Uterus (tissue), 4 donors: Measurements from ENCODE around the gene ERAP2. TPM values are rescaled to one million over a fixed set of nuclear protein-coding genes. Genes with fewer than 3 reads are reported as not detected.

ENCODE experiments used
- DNase-seq, 2 donors: peaks; one replicate each; pipeline ENCODE4 v3.0.0-alpha.2; 2019 to 2020
- H3K27ac ChIP-seq, 2 donors: fragments of 200-600 bp; sonication (generic); 1 replicate in 1 of 2; 2 replicates in 1 of 2; pipeline ENCODE4 v1.5.1; 2016 to 2018
- H3K27me3 ChIP-seq, 2 donors: fragments of 200-600 bp; sonication (generic); one replicate each; pipeline ENCODE4 v1.5.1; 2018 to 2019; ENCODE audit warnings: control low read depth in 1 of 2
- H3K36me3 ChIP-seq, 2 donors: fragments of 200-600 bp; sonication (generic); one replicate each; pipeline ENCODE4 v1.5.1; 2019; ENCODE audit warnings: control low read depth in 1 of 2
- H3K4me1 ChIP-seq, 2 donors: fragments of 200-600 bp; sonication (generic); one replicate each; pipeline ENCODE4 v1.5.1; 2018 to 2019; ENCODE audit warnings: control low read depth in 1 of 2
- H3K4me3 ChIP-seq, 2 donors: fragments of 200-600 bp; sonication (generic); 1 replicate in 1 of 2; 2 replicates in 1 of 2; pipeline ENCODE4 v1.5.1; 2018 to 2019; ENCODE audit warnings: mild to moderate bottlenecking in 1 of 2
- H3K9me3 ChIP-seq, 2 donors: fragments of 200-600 bp; sonication (generic); one replicate each; pipeline ENCODE4 v1.5.1; 2019; ENCODE audit warnings: control low read depth in 1 of 2
- CTCF ChIP-seq, 4 experiments: fragments of 200-600 bp in 2 of 4; fragments of 450-650 bp in 2 of 4; sonication (generic) in 2 of 4; IDR thresholded peaks; one replicate each; pipeline ENCODE4 v1.5.1; 2016 to 2019; ENCODE audit warnings: antibody characterized with exemption in 4 of 4, mild to moderate bottlenecking in 2 of 4, moderate library complexity in 1 of 4
- POLR2A ChIP-seq, 2 donors: fragments of 450-650 bp; IDR thresholded peaks; one replicate each; pipeline ENCODE4 v1.6.1; 2016; ENCODE audit warnings: antibody characterized with exemption in 2 of 2, mild to moderate bottlenecking in 1 of 2, moderate library complexity in 1 of 2
- intact Hi-C: fragments of 100-400 bp; cut with DNase I; formaldehyde crosslinking; loops from one replicate; pipeline ENCODE4 v1.15.1; 2023; ENCODE audit warnings: low total_unique reads
- total RNA-seq, 4 donors: library from RNA; depleted of rRNA in 3 of 4; stranded (reverse); fragments of >200 nt in 3 of 4; gene quantifications; one replicate each; pipeline versions ENCODE4 v1.1.0 to v1.2.4, GENCODE V29; 2014 to 2023
- donor health status: DM: yes; HTN: yes; CAD: no.

ERAP2 gene
- total RNA-seq, 4 donors from 2014 or later = 9.5 to 29.2 (median 17.1) TPM

- no peak for TF ChIP-seq CTCF (IDR thresholded peaks at IDR 0.05)
- no peak for TF ChIP-seq POLR2A (IDR thresholded peaks at IDR 0.05)
- no peak for DNase-seq
- H3K27ac ChIP-seq = no peak overlapping the region
- H3K27me3 ChIP-seq = no peaks in the 10 kb centered on the region
- H3K9me3 ChIP-seq = no peaks in the 10 kb centered on the region
- no peaks in the 10 kb centered on the region for H3K36me3 ChIP-seq
- no peak overlapping the region for H3K4me3 ChIP-seq
- intact Hi-C loops = no loop called here
- no peaks in the 10 kb centered on the region for H3K4me1 ChIP-seq
Measured at GRCh38 chr5:96861076-96861475, 15.2 kb upstream of the ERAP2 start.

DNA sequence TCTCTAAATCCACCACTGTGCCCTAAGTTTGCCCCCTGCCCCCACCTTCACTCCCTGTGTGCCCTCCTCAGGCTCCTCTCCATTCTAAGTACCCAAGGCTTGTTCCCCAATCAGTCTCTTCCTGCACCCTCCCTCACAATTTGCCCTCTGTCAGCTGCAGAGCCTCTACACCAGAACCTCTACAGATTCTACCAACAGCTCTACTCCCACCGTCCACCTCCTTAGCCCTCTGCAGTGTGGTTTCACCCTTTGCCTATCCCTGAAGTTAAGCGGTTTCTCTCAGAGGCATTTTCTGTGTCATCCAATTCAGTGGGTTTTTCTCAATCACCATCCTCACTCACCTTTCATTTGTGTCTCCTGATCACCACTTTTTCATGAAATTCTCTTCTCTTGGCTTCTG lies 13.2 kb upstream of the ERAP2 start:
- intact Hi-C loops = no loop called here
- no peak for DNase-seq
- no peak for TF ChIP-seq POLR2A (IDR thresholded peaks at IDR 0.05)
- TF ChIP-seq CTCF (IDR thresholded peaks at IDR 0.05) = no peak
- no peak overlapping the region for H3K4me3 ChIP-seq
- no peaks in the 10 kb centered on the region for H3K27me3 ChIP-seq
- H3K27ac ChIP-seq = no peak overlapping the region
- H3K4me1 ChIP-seq = no peaks in the 10 kb centered on the region
- no peaks in the 10 kb centered on the region for H3K36me3 ChIP-seq
- no peaks in the 10 kb centered on the region for H3K9me3 ChIP-seq

- no peaks in the 10 kb centered on the region for H3K4me1 ChIP-seq
- no peaks in the 10 kb centered on the region for H3K36me3 ChIP-seq
- H3K4me3 ChIP-seq = no peak overlapping the region
- H3K27me3 ChIP-seq = no peaks in the 10 kb centered on the region
- intact Hi-C loops = no loop called here
- H3K9me3 ChIP-seq = no peaks in the 10 kb centered on the region
- no peak for DNase-seq
- H3K27ac ChIP-seq = no peak overlapping the region
- TF ChIP-seq POLR2A (IDR thresholded peaks at IDR 0.05) = no peak
- TF ChIP-seq CTCF (IDR thresholded peaks at IDR 0.05) = no peak
Measured at GRCh38 chr5:96863949-96864584, 12.2 kb upstream of the ERAP2 start.

GRCh38 chr5:96864922-96865530 lies 11.3 kb upstream of the ERAP2 start:
- DNase-seq = no peak
- no peaks in the 10 kb centered on the region for H3K4me1 ChIP-seq
- no peaks in the 10 kb centered on the region for H3K27me3 ChIP-seq
- H3K27ac ChIP-seq = no peak overlapping the region
- no peak for TF ChIP-seq POLR2A (IDR thresholded peaks at IDR 0.05)
- no peak for TF ChIP-seq CTCF (IDR thresholded peaks at IDR 0.05)
- no peaks in the 10 kb centered on the region for H3K9me3 ChIP-seq
- no peaks in the 10 kb centered on the region for H3K36me3 ChIP-seq
- no peak overlapping the region for H3K4me3 ChIP-seq
- intact Hi-C loops = no loop called here

DNA sequence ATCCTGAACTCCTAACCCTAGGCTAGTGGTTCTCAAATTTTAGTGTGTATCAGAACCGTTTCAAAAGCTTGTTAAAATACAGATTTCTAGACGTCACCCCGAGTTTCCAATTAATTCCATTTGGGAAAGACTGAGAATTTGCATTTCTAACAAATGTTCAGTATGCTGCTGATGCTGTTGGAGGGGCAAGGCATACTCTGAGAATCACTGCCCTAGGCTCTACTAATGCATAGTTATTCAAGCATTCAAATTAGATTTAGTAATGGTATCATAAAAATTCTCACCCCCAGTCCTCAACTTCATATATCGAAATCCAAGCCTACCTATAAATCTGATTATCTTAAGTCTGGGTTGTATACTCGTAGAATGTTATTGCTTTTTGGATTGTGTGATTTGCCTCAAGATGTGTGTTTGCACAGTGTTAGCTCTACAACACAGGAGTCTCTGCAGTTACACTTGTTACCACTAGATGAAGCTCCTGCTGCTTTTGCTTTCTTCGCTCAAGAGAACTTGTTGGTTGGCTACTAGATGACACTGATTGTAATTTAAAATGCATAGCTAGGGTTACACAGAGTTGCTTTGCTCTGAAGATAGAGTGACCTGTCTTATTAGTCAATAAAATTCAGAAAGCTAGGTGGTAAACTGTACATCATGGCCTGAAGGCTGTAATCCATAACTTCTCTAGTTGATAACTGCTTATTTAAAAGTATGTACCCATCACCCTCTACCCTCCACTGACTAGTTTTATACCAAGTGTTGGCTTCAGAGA lies 7.5 kb upstream of the ERAP2 start:
- Histone ChIP-seq H3K27me3 (no peaks in the 10 kb centered on the region), H3K4me3 (no peak overlapping the region), H3K4me1 (no peaks in the 10 kb centered on the region), H3K36me3 (no peaks in the 10 kb centered on the region), H3K9me3 (no peaks in the 10 kb centered on the region), H3K27ac (no peak overlapping the region)
- peak; percentile 69 to 90 (median 88) for TF ChIP-seq CTCF (IDR thresholded peaks at IDR 0.05)
- TF ChIP-seq POLR2A (IDR thresholded peaks at IDR 0.05) = no peak
- DNase-seq = no peak
- intact Hi-C loops = no loop called here
